IMR-90 (cell line): ENCODE results near the gene GRIK3. TPM values are rescaled to one million over a fixed set of nuclear protein-coding genes. Genes with fewer than 3 reads are reported as not detected.

ENCODE experiments used
- ATAC-seq: fragments of 200-7000 bp; cut with Tn5 transposase; 2 replicates; pipeline ENCODE4 v1.9.1; 2020; ENCODE audit warnings: low read depth, mild to moderate bottlenecking, moderate library complexity
- BruUV-seq: library from RNA; stranded (reverse); fragments of 400-500 nt; replicated peaks from 2 replicates; lab custom pipeline; 2021; lab: Mats Ljungman, UMichigan
- CTCF ChIA-PET: fragments of 300-600 bp; formaldehyde crosslinking; extraction: SDS; loops from one replicate; lab custom pipeline; 2021; ENCODE audit warnings: antibody characterized with exemption; lab: Yijun Ruan, JAX
- POLR2A ChIA-PET: fragments of 300-600 bp; sonication (Branson Sonifier 250); formaldehyde crosslinking; loops from one replicate; lab custom pipeline; 2022; ENCODE audit warnings: antibody characterized with exemption; ENCODE audit not compliant: unreplicated experiment; lab: Charles Lee
- DNase-seq: peaks from one replicate; pipeline ENCODE4 v3.0.0; 2013
- H2AFZ ChIP-seq: replicated peaks from 2 replicates; pipeline ENCODE3; 2013; ENCODE audit warnings: low read length, mild to moderate bottlenecking; ENCODE audit not compliant: poor library complexity
- H2AK5ac ChIP-seq: 2 replicates; pipeline ENCODE4 v1.6.1; 2013; ENCODE audit warnings: low read depth, low read length, inconsistent platforms
- H2AK9ac ChIP-seq: replicated peaks from 2 replicates; pipeline ENCODE3; 2013; ENCODE audit warnings: mild to moderate bottlenecking, low read depth, low read length, moderate library complexity; ENCODE audit not compliant: poor library complexity
- H2BK120ac ChIP-seq: 2 replicates; pipeline ENCODE4 v1.6.1; 2013; ENCODE audit warnings: low read depth, low read length, inconsistent platforms
- H2BK15ac ChIP-seq: 3 replicates; pipeline ENCODE4 v1.6.1; 2013; ENCODE audit warnings: low read depth, low read length, inconsistent platforms
- H2BK20ac ChIP-seq: 2 replicates; pipeline ENCODE4 v1.6.1; 2013; ENCODE audit warnings: low read depth, mild to moderate bottlenecking, inconsistent platforms, low read length, moderate library complexity
- H2BK5ac ChIP-seq: 2 replicates; pipeline ENCODE4 v1.6.1; 2013; ENCODE audit warnings: mild to moderate bottlenecking, low read depth, low read length, inconsistent platforms; ENCODE audit not compliant: poor library complexity, severe bottlenecking
- H3K14ac ChIP-seq: replicated peaks from 2 replicates; pipeline ENCODE4 v1.6.1; 2013; ENCODE audit warnings: low read depth, low read length, inconsistent platforms
- H3K18ac ChIP-seq: 2 replicates; pipeline ENCODE4 v1.6.1; 2013; ENCODE audit warnings: low read depth, low read length, control low read depth
- H3K23ac ChIP-seq: 2 replicates; pipeline ENCODE4 v1.6.1; 2013; ENCODE audit warnings: low read depth, low read length, inconsistent platforms
- H3K27ac ChIP-seq: 2 replicates; pipeline ENCODE4 v1.5.1; 2013; ENCODE audit warnings: mild to moderate bottlenecking, control low read depth, low read length; ENCODE audit not compliant: insufficient read depth
- H3K27me3 ChIP-seq: 2 replicates; pipeline ENCODE4 v1.6.1; 2013; ENCODE audit warnings: low read length; ENCODE audit not compliant: control insufficient read depth, insufficient read depth
- H3K36me3 ChIP-seq: 2 replicates; pipeline ENCODE4 v1.6.1; 2013; ENCODE audit warnings: low read length, mixed read lengths; ENCODE audit not compliant: control insufficient read depth, insufficient read depth
- H3K4ac ChIP-seq: 2 replicates; pipeline ENCODE4 v1.6.1; 2013; ENCODE audit warnings: low read depth, low read length, inconsistent platforms
- H3K4me1 ChIP-seq: 2 replicates; pipeline ENCODE4 v1.6.1; 2013; ENCODE audit warnings: low read length, mixed read lengths; ENCODE audit not compliant: control insufficient read depth, insufficient read depth
- H3K4me2 ChIP-seq: 2 replicates; pipeline ENCODE4 v1.6.1; 2013; ENCODE audit warnings: low read depth, mild to moderate bottlenecking, control low read depth, low read length, moderate library complexity
- H3K4me3 ChIP-seq: 2 replicates; pipeline ENCODE4 v1.5.1; 2013; ENCODE audit warnings: low read depth, mild to moderate bottlenecking, control low read depth, low read length, moderate library complexity; ENCODE audit not compliant: insufficient read depth
- H3K56ac ChIP-seq: 2 replicates; pipeline ENCODE4 v1.6.1; 2013; ENCODE audit warnings: low read length, inconsistent platforms; ENCODE audit not compliant: insufficient read depth; ENCODE audit errors: extremely low read depth
- H3K79me1 ChIP-seq, 2 experiments: 2 replicates each; pipeline ENCODE4 v1.6.1; 2013; ENCODE audit warnings: low read length in 2 of 2, inconsistent platforms in 1 of 2, low read depth in 1 of 2
- H3K9ac ChIP-seq: 2 replicates; pipeline ENCODE4 v1.6.1; 2013; ENCODE audit warnings: low read depth, low read length, control low read depth
- H3K9me1 ChIP-seq: 2 replicates; pipeline ENCODE4 v1.6.1; 2013; ENCODE audit warnings: low read length, inconsistent platforms; ENCODE audit not compliant: insufficient read depth
- H3K9me3 ChIP-seq: 2 replicates; pipeline ENCODE4 v1.6.1; 2013; ENCODE audit warnings: low read length; ENCODE audit not compliant: control insufficient read depth, insufficient read depth
- H4K20me1 ChIP-seq: 2 replicates; pipeline ENCODE4 v1.6.1; 2013; ENCODE audit warnings: low read length, inconsistent platforms; ENCODE audit not compliant: insufficient read depth
- H4K5ac ChIP-seq: 2 replicates; pipeline ENCODE4 v1.6.1; 2013; ENCODE audit warnings: mild to moderate bottlenecking, low read depth, low read length, control low read depth
- H4K8ac ChIP-seq, 2 experiments: 2 replicates each; pipeline ENCODE4 v1.6.1; 2013; ENCODE audit warnings: low read depth in 2 of 2, low read length in 2 of 2, control low read depth in 1 of 2, inconsistent platforms in 1 of 2
- H4K91ac ChIP-seq: 2 replicates; pipeline ENCODE4 v1.6.1; 2013; ENCODE audit warnings: low read depth, low read length, inconsistent platforms; ENCODE audit not compliant: insufficient read depth
- BHLHE40 ChIP-seq: fragments of 150-350 bp; IDR thresholded peaks from 2 replicates; pipeline ENCODE4 v1.6.1; 2016; ENCODE audit warnings: mild to moderate bottlenecking, low read depth, low read length
- CEBPB ChIP-seq: IDR thresholded peaks from 2 replicates; pipeline ENCODE4 v1.6.1; 2012; ENCODE audit warnings: low read depth, low read length, improper control_type of control experiment
- MAFK ChIP-seq: IDR thresholded peaks from 2 replicates; pipeline ENCODE4 v1.6.1; 2012; ENCODE audit warnings: low read depth, low read length, improper control_type of control experiment
- NFE2L2 ChIP-seq: fragments of 150-350 bp; IDR thresholded peaks from 2 replicates; pipeline ENCODE4 v1.6.1; 2016; ENCODE audit warnings: low read depth, mild to moderate bottlenecking, low read length
- RAD21 ChIP-seq: IDR thresholded peaks from 2 replicates; pipeline ENCODE4 v1.6.1; 2012; ENCODE audit warnings: low read length, improper control_type of control experiment
- RCOR1 ChIP-seq: IDR thresholded peaks from 2 replicates; pipeline ENCODE4 v1.6.1; 2012; ENCODE audit warnings: mild to moderate bottlenecking, low read length, improper control_type of control experiment; ENCODE audit not compliant: insufficient replicate concordance
- SMC3 ChIP-seq: fragments of 150-350 bp; IDR thresholded peaks from 2 replicates; pipeline ENCODE4 v1.6.1; 2016; ENCODE audit warnings: low read depth, mild to moderate bottlenecking, antibody characterized with exemption, low read length, moderate library complexity
- WGBS, 2 experiments: methylation state at CpG; one replicate each; pipeline versions ENCODE4 v1.1.5 to v1.1.7; 2013; ENCODE audit warnings: missing lambda C conversion rate in 2 of 2; ENCODE audit not compliant: insufficient read length in 1 of 2; ENCODE audit errors: extremely low coverage in 2 of 2; 5-methylcytosine and 5-hydroxymethylcytosine counted together
- dilution Hi-C: fragments of 300-500 bp; cut with HindIII; formaldehyde crosslinking; loops from one replicate; pipeline ENCODE4 v1.14.3; 2018; ENCODE audit warnings: low sequenced_read_pairs; ENCODE audit not compliant: unreplicated experiment
- in situ Hi-C: fragments of 300-500 bp; cut with MboI; formaldehyde crosslinking; loops from 3 replicates; pipeline ENCODE4 v1.14.3; 2019; ENCODE audit warnings: low sequenced_read_pairs, inconsistent platforms, mixed read lengths
- intact Hi-C: fragments of 100-400 bp; cut with micrococcal nuclease; formaldehyde crosslinking; loops from 2 replicates; pipeline ENCODE4 v1.10.0; 2022
- polyA plus RNA-seq, 3 experiments: library from polyadenylated mRNA; depleted of rRNA; stranded (reverse); fragments of >200 nt; gene quantifications; 2 replicates each; pipeline ENCODE4 v1.2.3, GENCODE V29; 2012; ENCODE audit warnings: low replicate concordance in 1 of 3
- total RNA-seq: library from RNA; depleted of rRNA; stranded (reverse); fragments of >200 nt; gene quantifications from 2 replicates; pipeline ENCODE4 v1.2.3, GENCODE V29; 2012
- TF ChIP-seq, protein P1 (sequence below): fragments of 150-350 bp; IDR thresholded peaks from 2 replicates; pipeline ENCODE4 v1.6.1; 2016; ENCODE audit warnings: low read depth, mild to moderate bottlenecking, low read length, moderate library complexity, borderline replicate concordance
- TF ChIP-seq, protein P2 (sequence below): conservative IDR thresholded peaks from 2 replicates; pipeline ENCODE4 v1.5.1; 2012; ENCODE audit warnings: mild to moderate bottlenecking, low read depth, low read length, improper control_type of control experiment

Gene GRIK3
- total and polyA plus RNA-seq, 2 of the 4 experiments (the other 2 are of a cell fraction): not detected

DNA sequence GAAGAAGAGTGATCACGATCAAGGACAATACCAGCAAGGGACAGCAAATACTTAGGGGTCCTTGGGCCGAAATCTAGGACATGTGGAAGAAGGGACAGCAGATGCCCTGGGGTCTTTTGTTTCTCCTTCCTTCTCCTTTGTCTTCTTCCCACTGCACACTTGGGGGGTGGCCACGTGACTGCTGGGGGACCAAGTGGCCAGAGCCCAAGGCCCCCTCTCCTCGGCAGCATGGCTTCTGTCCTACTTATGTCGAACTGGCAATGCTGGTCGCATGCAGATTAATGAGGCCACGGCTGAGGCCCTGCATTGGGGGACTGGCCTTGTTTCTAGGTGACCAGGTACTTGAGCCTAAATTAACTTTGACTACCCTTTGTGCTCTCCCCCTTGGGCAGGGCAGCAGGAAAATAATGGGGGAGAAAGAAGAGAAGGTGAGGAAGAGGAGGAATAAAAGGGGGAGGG is 83.0 kb downstream of the GRIK3 start:
- H4K91ac ChIP-seq: no peak overlapping the region
- in situ Hi-C loops: no loop called here
- no peak overlapping the region for H2AK5ac ChIP-seq
- no TSS peak for BruUV-seq
- no peaks in the 10 kb centered on the region for H3K79me1 ChIP-seq
- no peak overlapping the region for H2BK120ac ChIP-seq
- ATAC-seq (no peak), DNase-seq (no peak)
- no peaks in the 10 kb centered on the region; the same call in 1 of the 2 replicates for H3K9me1 ChIP-seq
- WGBS, 2 experiments: 0% methylated on average over 1 of the region's 7 CpGs; no CpG with 5 or more reads in 1 of the 2 experiments
- no peak overlapping the region for H3K27ac ChIP-seq
- ChIA-PET POLR2A (no interaction called here), CTCF (no interaction called here)
- H2AFZ ChIP-seq: no peak overlapping the region
- H4K8ac ChIP-seq: no peak overlapping the region
- no peak overlapping the region for H4K5ac ChIP-seq
- H3K27me3 ChIP-seq: no peaks in the 10 kb centered on the region
- no peak overlapping the region for H2BK5ac ChIP-seq
- no peak overlapping the region for H2BK15ac ChIP-seq
- no peaks in the 10 kb centered on the region for H3K4me1 ChIP-seq
- TF ChIP-seq MAFK: no peak
- TF ChIP-seq SMC3: no peak
- TF ChIP-seq, protein P1, sequence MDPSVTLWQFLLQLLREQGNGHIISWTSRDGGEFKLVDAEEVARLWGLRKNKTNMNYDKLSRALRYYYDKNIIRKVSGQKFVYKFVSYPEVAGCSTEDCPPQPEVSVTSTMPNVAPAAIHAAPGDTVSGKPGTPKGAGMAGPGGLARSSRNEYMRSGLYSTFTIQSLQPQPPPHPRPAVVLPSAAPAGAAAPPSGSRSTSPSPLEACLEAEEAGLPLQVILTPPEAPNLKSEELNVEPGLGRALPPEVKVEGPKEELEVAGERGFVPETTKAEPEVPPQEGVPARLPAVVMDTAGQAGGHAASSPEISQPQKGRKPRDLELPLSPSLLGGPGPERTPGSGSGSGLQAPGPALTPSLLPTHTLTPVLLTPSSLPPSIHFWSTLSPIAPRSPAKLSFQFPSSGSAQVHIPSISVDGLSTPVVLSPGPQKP: no peak
- TF ChIP-seq BHLHE40: no peak
- no peak for TF ChIP-seq RAD21
- TF ChIP-seq, protein P2, sequence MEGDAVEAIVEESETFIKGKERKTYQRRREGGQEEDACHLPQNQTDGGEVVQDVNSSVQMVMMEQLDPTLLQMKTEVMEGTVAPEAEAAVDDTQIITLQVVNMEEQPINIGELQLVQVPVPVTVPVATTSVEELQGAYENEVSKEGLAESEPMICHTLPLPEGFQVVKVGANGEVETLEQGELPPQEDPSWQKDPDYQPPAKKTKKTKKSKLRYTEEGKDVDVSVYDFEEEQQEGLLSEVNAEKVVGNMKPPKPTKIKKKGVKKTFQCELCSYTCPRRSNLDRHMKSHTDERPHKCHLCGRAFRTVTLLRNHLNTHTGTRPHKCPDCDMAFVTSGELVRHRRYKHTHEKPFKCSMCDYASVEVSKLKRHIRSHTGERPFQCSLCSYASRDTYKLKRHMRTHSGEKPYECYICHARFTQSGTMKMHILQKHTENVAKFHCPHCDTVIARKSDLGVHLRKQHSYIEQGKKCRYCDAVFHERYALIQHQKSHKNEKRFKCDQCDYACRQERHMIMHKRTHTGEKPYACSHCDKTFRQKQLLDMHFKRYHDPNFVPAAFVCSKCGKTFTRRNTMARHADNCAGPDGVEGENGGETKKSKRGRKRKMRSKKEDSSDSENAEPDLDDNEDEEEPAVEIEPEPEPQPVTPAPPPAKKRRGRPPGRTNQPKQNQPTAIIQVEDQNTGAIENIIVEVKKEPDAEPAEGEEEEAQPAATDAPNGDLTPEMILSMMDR: no peak
- TF ChIP-seq CEBPB: no peak
- no peak for TF ChIP-seq NFE2L2
- TF ChIP-seq RCOR1: no peak
- no peak overlapping the region for H3K23ac ChIP-seq
- H3K9me3 ChIP-seq: no peaks in the 10 kb centered on the region
- dilution Hi-C loops: no loop called here
- H3K4ac ChIP-seq: no peak overlapping the region
- no peak overlapping the region for H3K9ac ChIP-seq
- no peak overlapping the region for H3K56ac ChIP-seq
- H3K4me3 ChIP-seq: no peak overlapping the region
- H3K18ac ChIP-seq: no peak overlapping the region
- no peaks in the 10 kb centered on the region for H4K20me1 ChIP-seq
- no peak overlapping the region for H2AK9ac ChIP-seq
- no peak overlapping the region for H3K14ac ChIP-seq
- no peaks in the 10 kb centered on the region for H3K36me3 ChIP-seq
- H2BK20ac ChIP-seq: no peak overlapping the region
- intact Hi-C loops: no loop called here
- H3K4me2 ChIP-seq: no peak overlapping the region
